Right lobe of liver (tissue), 6 donors: ENCODE data around the gene ZNF549. TPM values are rescaled to one million over a fixed set of nuclear protein-coding genes. Genes with fewer than 3 reads are reported as not detected.
"Not testable (repeated sequence)": the region's sequence is repeated elsewhere in the genome, so short reads cannot be mapped to it uniquely, and the experiment has no call there.

Source experiments
- ATAC-seq, 4 donors: fragments of 200-7000 bp; cut with Tn5 transposase; one replicate each; pipeline ENCODE4 v1.9.1; 2020; ENCODE audit warnings: mild to moderate bottlenecking in 4 of 4, moderate library complexity in 4 of 4
- DNase-seq, 3 donors: peaks; one replicate each; pipeline ENCODE4 v3.0.0-alpha.2; 2020
- H3K27ac ChIP-seq, 3 donors: fragments of 200-600 bp; one replicate each; pipeline ENCODE4 v1.8.0; 2022
- H3K27me3 ChIP-seq, 2 donors: fragments of 200-600 bp; one replicate each; pipeline ENCODE4 v1.8.0; 2022
- H3K36me3 ChIP-seq, 4 donors: fragments of 200-600 bp; sonication (generic) in 1 of 4; one replicate each; pipeline versions ENCODE4 v1.5.1 to v1.8.0; 2017 to 2022; ENCODE audit warnings: control low read depth in 1 of 4
- H3K4me1 ChIP-seq, 4 donors: fragments of 200-600 bp; sonication (generic) in 1 of 4; one replicate each; pipeline versions ENCODE4 v1.5.1 to v1.8.0; 2017 to 2022; ENCODE audit warnings: control low read depth in 1 of 4
- H3K4me3 ChIP-seq, 3 donors: fragments of 200-600 bp; one replicate each; pipeline ENCODE4 v1.8.0; 2022
- H3K9me3 ChIP-seq, 4 donors: fragments of 200-600 bp; sonication (generic) in 1 of 4; one replicate each; pipeline versions ENCODE4 v1.5.1 to v1.8.0; 2017 to 2022; ENCODE audit warnings: control low read depth in 1 of 4
- POLR2A ChIP-seq: fragments of 450-650 bp; IDR thresholded peaks from one replicate; pipeline ENCODE4 v1.6.1; 2017; ENCODE audit warnings: antibody characterized with exemption, mild to moderate bottlenecking
- WGBS: methylation state at CpG from one replicate; pipeline ENCODE4 v1.1.6; 2018; ENCODE audit warnings: low coverage, low lambda C conversion rate; ENCODE audit not compliant: insufficient coverage; ENCODE audit errors: missing lambda C conversion rate; 5-methylcytosine and 5-hydroxymethylcytosine counted together
- intact Hi-C, 2 donors: fragments of 100-400 bp; cut with DNase I; formaldehyde crosslinking; loops; one replicate each; pipeline versions ENCODE4 v1.11.2 to v1.14.1; 2022
- total RNA-seq, 6 experiments: library from RNA; depleted of rRNA in 2 of 6; stranded (reverse); fragments of >200 nt in 2 of 6; fragmentation: NEBNext Ultra II Directional in 3 of 6; extraction: Animal tissue kit (Norgen Biotek cat#: 25700) in 3 of 6; gene quantifications; one replicate each; pipeline versions ENCODE4 v1.1.0 to v1.2.4, GENCODE V29; 2016 to 2023
- TF ChIP-seq, protein P1 (sequence below), 4 donors: fragments of 200-600 bp in 3 of 4; fragments of 450-650 bp in 1 of 4; IDR thresholded peaks; one replicate each; pipeline versions ENCODE4 v1.5.1 to v1.8.0; 2016 to 2022; ENCODE audit warnings: antibody characterized with exemption in 4 of 4, mild to moderate bottlenecking in 2 of 4
- donor health status: DM: no; HTN: yes; CAD: no.
- donor health status: DM: no; HTN: no; CAD: no.
- donor health status: DM: no; HTN: no; CAD: no.
- donor health status: DM: no; HTN: yes; CAD: no.
- donor health status: DM: no; HTN: yes; CAD: no.

The ZNF549 gene
- total RNA-seq, 6 experiments from 2014 or later, result 0.61 to 1.8 (median 0.90) TPM

DNA sequence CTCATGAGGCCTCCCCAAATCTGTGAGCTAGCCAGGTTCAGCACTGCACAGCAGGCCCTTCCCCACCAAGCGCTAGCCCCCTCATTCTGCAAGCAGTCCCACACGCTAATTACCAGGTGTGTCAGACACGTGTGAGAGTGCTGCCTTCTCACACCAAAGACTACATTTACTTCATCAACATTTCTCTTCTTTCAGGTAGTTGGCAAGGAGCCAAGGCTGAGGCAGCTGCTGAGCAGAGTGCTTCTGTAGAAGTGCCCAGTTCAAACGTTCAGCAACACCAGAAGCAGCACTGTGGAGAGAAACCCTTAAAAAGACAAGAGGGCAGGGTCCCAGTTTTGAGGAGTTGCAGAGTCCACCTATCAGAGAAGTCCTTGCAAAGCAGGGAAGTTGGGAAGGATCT lies 21.0 kb upstream of the ZNF549 start:
- no peaks in the 10 kb centered on the region for H3K27me3 ChIP-seq
- WGBS, result 68% methylated on average over 4 of the region's 4 CpGs
- DNase-seq, result no peak
- peaks cover 0 to 7% (median 1%) of the 10 kb centered on the region in 4 donors for H3K9me3 ChIP-seq
- intact Hi-C loops, result no loop called here
- no peak overlapping the region for H3K27ac ChIP-seq
- TF ChIP-seq POLR2A, result no peak
- TF ChIP-seq, protein P1, sequence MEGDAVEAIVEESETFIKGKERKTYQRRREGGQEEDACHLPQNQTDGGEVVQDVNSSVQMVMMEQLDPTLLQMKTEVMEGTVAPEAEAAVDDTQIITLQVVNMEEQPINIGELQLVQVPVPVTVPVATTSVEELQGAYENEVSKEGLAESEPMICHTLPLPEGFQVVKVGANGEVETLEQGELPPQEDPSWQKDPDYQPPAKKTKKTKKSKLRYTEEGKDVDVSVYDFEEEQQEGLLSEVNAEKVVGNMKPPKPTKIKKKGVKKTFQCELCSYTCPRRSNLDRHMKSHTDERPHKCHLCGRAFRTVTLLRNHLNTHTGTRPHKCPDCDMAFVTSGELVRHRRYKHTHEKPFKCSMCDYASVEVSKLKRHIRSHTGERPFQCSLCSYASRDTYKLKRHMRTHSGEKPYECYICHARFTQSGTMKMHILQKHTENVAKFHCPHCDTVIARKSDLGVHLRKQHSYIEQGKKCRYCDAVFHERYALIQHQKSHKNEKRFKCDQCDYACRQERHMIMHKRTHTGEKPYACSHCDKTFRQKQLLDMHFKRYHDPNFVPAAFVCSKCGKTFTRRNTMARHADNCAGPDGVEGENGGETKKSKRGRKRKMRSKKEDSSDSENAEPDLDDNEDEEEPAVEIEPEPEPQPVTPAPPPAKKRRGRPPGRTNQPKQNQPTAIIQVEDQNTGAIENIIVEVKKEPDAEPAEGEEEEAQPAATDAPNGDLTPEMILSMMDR (IDR thresholded peaks at IDR 0.05), result no peak
- peaks cover 0 to 24% (median 15%) of the 10 kb centered on the region in 4 donors for H3K36me3 ChIP-seq
- no peak for ATAC-seq
- no peaks in the 10 kb centered on the region for H3K4me1 ChIP-seq
- no peak overlapping the region for H3K4me3 ChIP-seq

GRCh38 chr19:57511484-57511883 lies 15.7 kb upstream of the ZNF549 start:
- TF ChIP-seq, protein P1 (IDR thresholded peaks at IDR 0.05), result no peak
- TF ChIP-seq POLR2A, result no peak

GRCh38 chr19:57512845-57513244 lies 14.3 kb upstream of the ZNF549 start:
- TF ChIP-seq POLR2A, result no peak
- TF ChIP-seq, protein P1 (IDR thresholded peaks at IDR 0.05), result no peak
- 94% methylated on average over 6 of the region's 6 CpGs for WGBS
- DNase-seq (no peak), ATAC-seq (no peak)
- no peak overlapping the region for H3K4me3 ChIP-seq
- H3K27me3 ChIP-seq, result no peaks in the 10 kb centered on the region
- H3K27ac ChIP-seq, result no peak overlapping the region
- H3K9me3 ChIP-seq, result peaks cover 0 to 20% (median 5%) of the 10 kb centered on the region in 4 donors
- intact Hi-C loops, result no loop called here
- H3K4me1 ChIP-seq, result no peaks in the 10 kb centered on the region
- peaks cover 0 to 3% (median 0%) of the 10 kb centered on the region in 4 donors for H3K36me3 ChIP-seq

More at GRCh38 chr19:57511484-57511883, 15.7 kb upstream of the ZNF549 start:
- H3K4me1 ChIP-seq, result no peaks in the 10 kb centered on the region
- H3K27ac ChIP-seq, result no peak overlapping the region
- no peak for ATAC-seq
- no peaks in the 10 kb centered on the region for H3K27me3 ChIP-seq
- intact Hi-C loops, result no loop called here
- DNase-seq, result no peak
- peaks cover 0 to 12% (median 9%) of the 10 kb centered on the region in 4 donors for H3K36me3 ChIP-seq
- H3K9me3 ChIP-seq, result peaks cover 0 to 15% (median 8%) of the 10 kb centered on the region in 4 donors
- H3K4me3 ChIP-seq, result no peak overlapping the region

DNA sequence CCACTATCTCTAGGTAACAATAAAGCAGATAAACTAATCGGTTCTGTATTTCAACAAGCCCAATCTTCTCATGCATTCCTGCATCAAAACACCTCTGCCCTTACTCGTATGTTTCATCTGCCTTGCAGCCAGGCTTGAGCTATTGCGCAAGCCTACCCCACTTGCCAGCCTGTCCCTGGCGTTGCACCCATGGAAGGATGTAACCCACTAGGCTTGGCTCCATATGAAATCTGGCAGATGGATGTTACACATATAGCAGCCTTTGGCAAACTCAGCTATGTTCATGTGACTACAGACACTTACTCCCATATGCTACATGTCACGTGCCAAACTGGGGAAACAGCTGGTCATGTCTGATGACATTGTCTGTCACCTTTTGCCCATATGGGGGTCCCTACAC lies 11.9 kb upstream of the ZNF549 start:
- H3K36me3 ChIP-seq, result peaks cover 0 to 3% (median 0%) of the 10 kb centered on the region in 4 donors
- 78% methylated on average over 3 of the region's 5 CpGs for WGBS
- H3K4me3 ChIP-seq, result no peak overlapping the region
- H3K9me3 ChIP-seq, result peaks cover 0 to 20% (median 5%) of the 10 kb centered on the region in 4 donors
- H3K27ac ChIP-seq, result no peak overlapping the region
- DNase-seq (no peak), ATAC-seq (no peak)
- no peaks in the 10 kb centered on the region for H3K27me3 ChIP-seq
- H3K4me1 ChIP-seq, result no peaks in the 10 kb centered on the region
- TF ChIP-seq, protein P1 (IDR thresholded peaks at IDR 0.05), result no peak
- no peak for TF ChIP-seq POLR2A
- intact Hi-C loops, result no loop called here

DNA sequence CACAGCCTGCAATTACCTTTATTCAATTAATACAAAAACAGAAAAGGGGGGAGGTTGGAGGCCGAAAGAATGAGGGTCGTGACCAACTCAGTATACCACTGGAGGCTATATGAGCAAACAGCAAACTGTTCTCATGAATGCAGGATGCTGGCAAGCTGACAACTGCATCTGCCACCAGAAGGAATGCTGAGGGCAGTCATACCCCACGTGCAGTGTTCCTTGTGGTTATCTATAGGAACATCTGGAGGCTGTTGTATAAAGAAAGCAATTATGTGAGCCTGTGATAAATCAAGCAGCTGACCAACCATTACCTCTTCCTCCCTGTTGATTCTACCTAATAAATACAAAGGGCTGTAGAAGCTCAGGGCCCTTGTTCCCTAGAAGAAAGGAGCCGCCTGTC lies 9.1 kb upstream of the ZNF549 start:
- WGBS, result 90% methylated on average over 4 of the region's 4 CpGs
- peaks cover 0 to 12% (median 2%) of the 10 kb centered on the region in 4 donors for H3K9me3 ChIP-seq
- H3K27ac ChIP-seq, H3K4me3 ChIP-seq, intact Hi-C loops, H3K4me1 ChIP-seq, H3K36me3 ChIP-seq, DNase-seq, ATAC-seq, H3K27me3 ChIP-seq: not testable (repeated sequence)
